Colonic mucosa (tissue), 4 donors: ENCODE results near the gene TRABD2B. TPM values are rescaled to one million over a fixed set of nuclear protein-coding genes. Genes with fewer than 3 reads are reported as not detected.

ENCODE experiments used
- DNase-seq: peaks from one replicate; pipeline ENCODE4 v3.0.0-alpha.2; 2020
- H3K27ac ChIP-seq: fragments of 200-600 bp; one replicate; pipeline ENCODE4 v1.8.0; 2021
- H3K27me3 ChIP-seq: fragments of 200-600 bp; one replicate; pipeline ENCODE4 v1.8.0; 2021
- H3K36me3 ChIP-seq: fragments of 200-600 bp; one replicate; pipeline ENCODE4 v1.8.0; 2021
- H3K4me1 ChIP-seq: fragments of 200-600 bp; one replicate; pipeline ENCODE4 v1.8.0; 2021; ENCODE audit warnings: mild to moderate bottlenecking
- H3K4me3 ChIP-seq: fragments of 200-600 bp; one replicate; pipeline ENCODE4 v1.8.0; 2021
- H3K9ac ChIP-seq, 2 donors: one replicate each; pipeline ENCODE4 v1.7.0; 2013; ENCODE audit warnings: control low read depth in 2 of 2, low read depth in 2 of 2, low read length in 2 of 2
- H3K9me3 ChIP-seq: fragments of 200-600 bp; one replicate; pipeline ENCODE4 v1.8.0; 2021
- CTCF ChIP-seq: fragments of 200-600 bp; IDR thresholded peaks from one replicate; pipeline ENCODE4 v1.8.0; 2022; ENCODE audit warnings: antibody characterized with exemption, mild to moderate bottlenecking
- intact Hi-C: fragments of 100-400 bp; cut with DNase I; formaldehyde crosslinking; loops from one replicate; pipeline ENCODE4 v1.14.1; 2022
- total RNA-seq, 2 donors: library from RNA; stranded (reverse); fragmentation: NEBNext Ultra II Directional in 1 of 2; extraction: Animal tissue kit (Norgen Biotek cat#: 25700) in 1 of 2; gene quantifications; one replicate each; pipeline ENCODE4 v1.2.1, GENCODE V29; 2021
- donor health status: healthy.
- donor health status: DM: no; HTN: no; CAD: no.
- donor health status: DM: no; HTN: no; CAD: no.

Gene TRABD2B
- total RNA-seq, 2 donors from 2014 or later, result 0.42 to 0.77 TPM

GRCh38 chr1:47898133-47898845, 98.9 kb downstream of the TRABD2B start:
- Histone ChIP-seq H3K4me1 (no peaks in the 10 kb centered on the region), H3K27me3 (no peaks in the 10 kb centered on the region), H3K36me3 (no peaks in the 10 kb centered on the region), H3K4me3 (no peak overlapping the region), H3K9ac (no peak overlapping the region), H3K27ac (no peak overlapping the region), H3K9me3 (no peaks in the 10 kb centered on the region)
- TF ChIP-seq CTCF, result no peak
- intact Hi-C loops, result no loop called here
- no peak for DNase-seq

- H3K27me3 ChIP-seq, result no peaks in the 10 kb centered on the region
- DNase-seq, result no peak
- H3K9ac ChIP-seq, result no peak overlapping the region
Measured at GRCh38 chr1:47895279-47896125, 101.7 kb downstream of the TRABD2B start.

GRCh38 chr1:47894410-47895278, 102.5 kb downstream of the TRABD2B start:
- no peaks in the 10 kb centered on the region for H3K4me1 ChIP-seq
- H3K27ac ChIP-seq, result no peak overlapping the region
- no peaks in the 10 kb centered on the region for H3K36me3 ChIP-seq
- intact Hi-C loops, result no loop called here
- H3K4me3 ChIP-seq, result no peak overlapping the region
- H3K9ac ChIP-seq, result no peak overlapping the region
- H3K27me3 ChIP-seq, result no peaks in the 10 kb centered on the region
- TF ChIP-seq CTCF, result no peak
- no peaks in the 10 kb centered on the region for H3K9me3 ChIP-seq
- peak; percentile 38 for DNase-seq

More at GRCh38 chr1:47895279-47896125, 101.7 kb downstream of the TRABD2B start:
- H3K4me1 ChIP-seq, result no peaks in the 10 kb centered on the region
- H3K9me3 ChIP-seq, result no peaks in the 10 kb centered on the region
- no peaks in the 10 kb centered on the region for H3K36me3 ChIP-seq
- intact Hi-C loops, result no loop called here
- TF ChIP-seq CTCF, result no peak
- no peak overlapping the region for H3K4me3 ChIP-seq
- no peak overlapping the region for H3K27ac ChIP-seq

- Histone ChIP-seq H3K4me3 (no peak overlapping the region), H3K9ac (no peak overlapping the region), H3K27ac (no peak overlapping the region), H3K4me1 (no peaks in the 10 kb centered on the region), H3K27me3 (no peaks in the 10 kb centered on the region), H3K9me3 (no peaks in the 10 kb centered on the region), H3K36me3 (no peaks in the 10 kb centered on the region)
- no peak for DNase-seq
- TF ChIP-seq CTCF, result no peak
- intact Hi-C loops, result no loop called here
Measured at GRCh38 chr1:47893412-47893811, 103.8 kb downstream of the TRABD2B start.

- intact Hi-C loops, result no loop called here
- Histone ChIP-seq H3K9me3 (no peaks in the 10 kb centered on the region), H3K27ac (no peak overlapping the region), H3K36me3 (no peaks in the 10 kb centered on the region), H3K4me3 (no peak overlapping the region), H3K4me1 (no peaks in the 10 kb centered on the region), H3K9ac (no peak overlapping the region), H3K27me3 (no peaks in the 10 kb centered on the region)
- DNase-seq, result no peak
- TF ChIP-seq CTCF, result no peak
Measured at GRCh38 chr1:47890779-47891178, 106.4 kb downstream of the TRABD2B start.
